ENCODE results near the gene NAT9. TPM values are rescaled to one million over a fixed set of nuclear protein-coding genes. Genes with fewer than 3 reads are reported as not detected.

NAT9 gene
- total RNA-seq, 1 experiment from 2014 or later = 63.5 TPM

- Histone ChIP-seq H3K4ac (ENCODE audit: low read depth, low read length) (no peak overlapping the region), H2BK15ac (ENCODE audit: low read depth, low read length) (no peak overlapping the region), H3K4me2 (ENCODE audit: insufficient read depth, insufficient read length, low read length) (no peak overlapping the region), H3K79me2 (ENCODE audit: insufficient read depth, low read length) (peaks cover 1% of the 10 kb centered on the region; the same call in 1 of the 2 replicates), H2BK12ac (ENCODE audit: insufficient read length, low read depth, low read length) (no peak overlapping the region), H3K4me1 (ENCODE audit: insufficient read depth, low read length) (peaks cover 11% of the 10 kb centered on the region; the same call in 1 of the 2 replicates), H3K56ac (ENCODE audit: insufficient read length, low read depth, low read length) (no peak overlapping the region), H4K20me1 (ENCODE audit: control insufficient read depth, insufficient read depth, insufficient read length) (no peaks in the 10 kb centered on the region), H2BK120ac (ENCODE audit: low read depth, low read length, poor library complexity, severe bottlenecking) (no peak overlapping the region), H2AFZ (ENCODE audit: low read length) (no peak overlapping the region), H3K23me2 (ENCODE audit: insufficient read length, low read depth, low read length, poor library complexity, severe bottlenecking) (no peaks in the 10 kb centered on the region), H3K27ac (ENCODE audit: insufficient read length, low read depth, low read length) (no peak overlapping the region), H4K91ac (ENCODE audit: insufficient read length, low read depth, low read length) (no peak overlapping the region), H3K27me3 (ENCODE audit: insufficient read depth, low read length) (no peaks in the 10 kb centered on the region), H3K79me1 (ENCODE audit: insufficient read depth, low read depth, low read length, poor library complexity, severe bottlenecking) (peaks cover 9% of the 10 kb centered on the region), H2BK20ac (ENCODE audit: low read depth, low read length, poor library complexity, severe bottlenecking) (no peak overlapping the region), H3K9me3 (ENCODE audit: control insufficient read depth, low read depth, low read length) (no peaks in the 10 kb centered on the region), H4K8ac (replicated peaks; ENCODE audit: insufficient read length, low read depth, low read length) (no peak overlapping the region), H3T11ph (ENCODE audit: low read length) (no peak overlapping the region), H3K23ac (ENCODE audit: insufficient read length, low read depth, low read length) (no peak overlapping the region), H3K9ac (ENCODE audit: extremely low read depth, insufficient read length, low read length) (no peak overlapping the region), H4K5ac (ENCODE audit: insufficient read length, low read depth, low read length) (no peak overlapping the region), H3K18ac (ENCODE audit: insufficient read length, low read depth, low read length) (no peak overlapping the region), H2BK5ac (ENCODE audit: insufficient read length, low read length) (no peak overlapping the region), H3K14ac (ENCODE audit: insufficient read depth, low read length) (no peak overlapping the region), H2AK5ac (ENCODE audit: insufficient read length, low read length) (no peak overlapping the region)
- peaks cover 49 to 72% of the 10 kb centered on the region in 2 experiments for H3K4me1 Mint-ChIP-seq
- no CpG with 5 or more reads among the region's 2 CpGs for WGBS (ENCODE audit: extremely low coverage, insufficient read length, low lambda C conversion rate)
- no peaks in the 10 kb centered on the region for H3K27me3 Mint-ChIP-seq (ENCODE audit: low read depth)
- H3K9me3 Mint-ChIP-seq = no peaks in the 10 kb centered on the region
- no peak overlapping the region for H3K4me3 Mint-ChIP-seq
- peaks cover 0 to 5% (median 4%) of the 10 kb centered on the region in 3 experiments; a peak in 3 of 7 replicates for H3K36me3 Mint-ChIP-seq (ENCODE audit: insufficient read depth in 1 of 3, low read depth in 3 of 3)
- peak overlapping the region in 2 of 3 experiments; percentile 93 to 97; a peak in 4 of 7 replicates for H3K27ac Mint-ChIP-seq
- no peak for DNase-seq
- TF ChIP-seq, protein P1, sequence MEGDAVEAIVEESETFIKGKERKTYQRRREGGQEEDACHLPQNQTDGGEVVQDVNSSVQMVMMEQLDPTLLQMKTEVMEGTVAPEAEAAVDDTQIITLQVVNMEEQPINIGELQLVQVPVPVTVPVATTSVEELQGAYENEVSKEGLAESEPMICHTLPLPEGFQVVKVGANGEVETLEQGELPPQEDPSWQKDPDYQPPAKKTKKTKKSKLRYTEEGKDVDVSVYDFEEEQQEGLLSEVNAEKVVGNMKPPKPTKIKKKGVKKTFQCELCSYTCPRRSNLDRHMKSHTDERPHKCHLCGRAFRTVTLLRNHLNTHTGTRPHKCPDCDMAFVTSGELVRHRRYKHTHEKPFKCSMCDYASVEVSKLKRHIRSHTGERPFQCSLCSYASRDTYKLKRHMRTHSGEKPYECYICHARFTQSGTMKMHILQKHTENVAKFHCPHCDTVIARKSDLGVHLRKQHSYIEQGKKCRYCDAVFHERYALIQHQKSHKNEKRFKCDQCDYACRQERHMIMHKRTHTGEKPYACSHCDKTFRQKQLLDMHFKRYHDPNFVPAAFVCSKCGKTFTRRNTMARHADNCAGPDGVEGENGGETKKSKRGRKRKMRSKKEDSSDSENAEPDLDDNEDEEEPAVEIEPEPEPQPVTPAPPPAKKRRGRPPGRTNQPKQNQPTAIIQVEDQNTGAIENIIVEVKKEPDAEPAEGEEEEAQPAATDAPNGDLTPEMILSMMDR (conservative IDR thresholded peaks at IDR 0.05) = no peak
These were observed 17.3 kb downstream of the NAT9 start for GRCh38 chr17:74758848-74759168.
